ENCODE results near the gene PCDHGA8.
"Not testable (repeated sequence)": the region's sequence is repeated elsewhere in the genome, so short reads cannot be mapped to it uniquely, and the experiment has no call there.

PCDHGA8 gene

DNA sequence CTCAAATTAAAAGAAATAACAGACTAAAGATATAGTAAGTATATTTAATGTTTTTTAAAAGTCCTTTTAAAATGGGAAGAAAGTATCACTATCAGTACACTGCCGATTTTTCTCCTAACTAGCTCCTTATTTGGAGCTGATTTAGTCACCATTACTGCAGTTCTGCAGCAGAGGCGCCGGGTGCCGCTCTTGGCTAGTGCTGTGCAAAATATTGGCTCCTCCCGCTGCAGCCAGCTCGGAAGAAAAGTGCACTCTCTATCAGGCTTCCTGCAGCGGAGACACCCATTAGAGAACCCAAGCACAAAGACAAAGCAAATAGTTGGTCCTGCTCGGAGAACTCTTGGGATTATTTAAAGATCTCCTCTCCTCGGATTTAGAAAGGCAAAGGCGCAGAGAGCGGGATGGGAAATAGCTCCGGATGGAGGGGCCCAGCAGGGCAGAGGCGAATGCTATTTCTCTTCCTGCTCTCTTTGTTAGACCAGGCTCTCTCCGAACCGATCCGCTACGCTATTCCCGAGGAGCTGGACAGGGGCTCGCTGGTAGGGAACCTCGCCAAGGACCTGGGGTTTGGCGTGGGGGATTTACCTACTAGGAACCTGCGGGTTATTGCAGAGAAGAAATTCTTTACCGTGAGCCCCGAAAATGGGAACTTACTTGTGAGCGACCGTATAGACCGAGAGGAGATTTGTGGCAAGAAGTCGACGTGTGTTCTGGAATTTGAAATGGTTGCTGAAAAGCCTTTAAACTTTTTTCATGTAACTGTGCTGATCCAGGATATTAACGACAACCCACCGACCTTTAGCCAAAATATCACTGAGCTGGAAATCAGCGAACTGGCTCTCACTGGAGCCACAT, 22.2 kb upstream of the PCDHGA8 start, which contains the start of gene PCDHGB3:
Gene PCDHGB3, plus strand, starts transcription at position 249 of the 855 bp plus-strand sequence. Its CDS starts 153 bp downstream, at position 402.
- intact Hi-C loops (cut with DNase I), result no loop called here
- DNase-seq, result no peak

DNA sequence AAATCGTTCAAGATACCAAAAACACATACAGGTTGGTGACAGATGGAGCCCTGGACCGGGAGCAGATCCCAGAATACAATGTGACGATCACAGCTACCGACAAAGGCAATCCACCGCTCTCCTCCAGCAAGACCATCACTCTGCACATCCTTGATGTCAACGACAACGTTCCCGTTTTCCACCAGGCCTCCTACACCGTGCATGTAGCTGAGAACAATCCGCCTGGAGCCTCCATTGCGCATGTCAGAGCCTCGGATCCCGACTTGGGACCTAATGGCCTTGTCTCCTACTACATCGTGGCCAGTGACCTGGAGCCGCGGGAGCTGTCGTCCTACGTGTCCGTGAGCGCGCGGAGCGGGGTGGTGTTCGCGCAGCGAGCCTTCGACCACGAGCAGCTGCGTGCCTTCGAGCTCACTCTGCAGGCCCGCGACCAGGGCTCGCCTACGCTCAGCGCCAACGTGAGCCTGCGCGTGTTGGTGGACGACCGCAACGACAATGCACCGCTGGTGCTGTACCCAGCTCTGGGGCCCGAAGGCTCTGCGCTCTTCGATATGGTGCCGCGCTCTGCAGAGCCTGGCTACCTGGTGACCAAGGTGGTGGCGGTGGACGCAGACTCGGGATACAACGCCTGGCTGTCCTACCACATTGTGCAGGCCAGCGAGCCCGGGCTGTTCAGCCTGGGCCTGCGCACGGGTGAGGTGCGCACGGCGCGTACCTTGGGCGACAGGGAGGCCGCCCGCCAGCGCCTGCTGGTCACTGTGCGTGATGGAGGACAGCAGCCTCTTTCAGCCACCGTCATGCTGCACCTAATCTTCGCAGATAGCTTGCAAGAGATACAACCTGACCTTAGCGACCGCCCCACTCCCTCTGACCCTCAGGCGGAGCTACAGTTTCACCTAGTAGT, 20.6 kb upstream of the PCDHGA8 start:
- intact Hi-C loops (cut with DNase I), result no loop called here
- no peak for DNase-seq

DNA sequence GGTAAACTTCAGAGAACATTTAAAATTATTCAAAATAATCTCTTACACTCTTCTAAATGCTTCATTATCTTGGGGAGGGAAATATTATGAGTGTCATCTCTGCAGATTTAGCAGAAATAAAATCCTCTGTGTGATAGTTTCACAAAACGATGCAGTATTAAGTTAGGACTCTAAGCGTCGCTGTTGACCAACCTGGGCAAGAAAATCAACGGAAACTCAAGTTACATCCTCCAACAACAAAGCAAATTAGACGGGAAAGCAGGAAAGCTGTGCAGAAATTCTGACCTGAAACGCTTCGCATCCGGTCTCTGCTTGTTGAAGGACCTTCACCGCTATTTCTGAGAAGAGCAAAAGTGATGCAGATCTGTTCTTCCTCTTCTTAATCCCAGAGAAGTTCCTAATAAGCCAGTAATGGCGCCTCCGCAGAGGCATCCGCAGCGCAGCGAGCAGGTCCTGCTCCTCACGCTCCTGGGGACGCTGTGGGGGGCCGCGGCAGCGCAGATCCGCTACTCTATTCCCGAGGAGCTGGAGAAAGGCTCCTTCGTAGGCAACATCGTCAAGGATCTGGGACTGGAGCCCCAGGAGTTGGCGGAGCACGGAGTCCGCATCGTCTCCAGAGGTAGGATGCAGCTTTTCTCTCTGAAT, 18.6 kb upstream of the PCDHGA8 start, which contains the start of gene PCDHGA6:
Gene PCDHGA6, plus strand, starts transcription at position 219 of the 645 bp plus-strand sequence. Its CDS starts 193 bp downstream, at position 412.
- intact Hi-C loops (cut with DNase I), result no loop called here
- DNase-seq, result no peak

DNA sequence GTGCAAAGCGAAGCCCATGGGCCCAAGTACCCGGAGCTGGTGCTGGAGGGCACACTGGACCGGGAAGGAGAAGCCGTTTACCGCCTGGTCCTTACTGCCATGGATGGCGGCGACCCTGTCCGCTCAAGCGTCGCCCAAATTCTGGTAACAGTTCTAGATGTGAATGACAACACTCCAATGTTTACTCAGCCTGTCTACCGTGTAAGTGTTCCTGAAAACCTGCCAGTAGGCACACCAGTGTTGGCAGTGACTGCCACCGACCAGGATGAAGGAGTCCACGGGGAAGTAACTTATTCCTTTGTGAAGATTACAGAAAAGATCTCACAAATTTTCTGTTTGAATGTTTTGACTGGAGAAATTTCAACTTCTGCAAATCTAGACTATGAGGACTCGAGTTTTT, 17.8 kb upstream of the PCDHGA8 start:
- DNase-seq, result no peak
- intact Hi-C loops (cut with DNase I), result no loop called here

DNA sequence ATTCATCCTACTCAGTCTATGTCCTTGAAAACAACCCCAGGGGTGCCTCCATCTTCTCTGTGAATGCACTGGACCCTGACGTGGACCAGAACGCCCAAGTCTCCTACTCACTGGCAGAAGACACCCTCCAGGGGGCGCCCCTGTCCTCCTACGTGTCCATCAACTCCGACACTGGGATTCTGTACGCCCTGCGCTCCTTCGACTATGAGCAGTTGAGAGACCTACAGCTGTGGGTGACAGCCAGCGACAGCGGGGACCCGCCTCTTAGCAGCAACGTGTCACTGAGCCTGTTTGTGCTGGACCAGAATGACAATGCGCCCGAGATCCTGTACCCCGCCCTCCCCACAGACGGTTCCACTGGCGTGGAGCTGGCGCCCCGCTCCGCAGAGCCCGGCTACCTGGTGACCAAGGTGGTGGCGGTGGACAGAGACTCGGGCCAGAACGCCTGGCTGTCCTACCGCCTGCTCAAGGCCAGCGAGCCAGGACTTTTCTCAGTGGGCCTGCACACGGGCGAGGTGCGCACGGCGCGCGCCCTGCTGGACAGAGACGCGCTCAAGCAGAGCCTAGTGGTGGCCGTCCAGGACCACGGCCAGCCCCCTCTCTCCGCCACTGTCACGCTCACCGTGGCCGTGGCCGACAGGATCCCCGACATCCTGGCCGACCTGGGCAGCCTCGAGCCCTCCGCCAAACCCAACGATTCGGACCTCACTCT, 16.8 kb upstream of the PCDHGA8 start:
- intact Hi-C loops (cut with DNase I); DNase-seq: not testable (repeated sequence)

DNA sequence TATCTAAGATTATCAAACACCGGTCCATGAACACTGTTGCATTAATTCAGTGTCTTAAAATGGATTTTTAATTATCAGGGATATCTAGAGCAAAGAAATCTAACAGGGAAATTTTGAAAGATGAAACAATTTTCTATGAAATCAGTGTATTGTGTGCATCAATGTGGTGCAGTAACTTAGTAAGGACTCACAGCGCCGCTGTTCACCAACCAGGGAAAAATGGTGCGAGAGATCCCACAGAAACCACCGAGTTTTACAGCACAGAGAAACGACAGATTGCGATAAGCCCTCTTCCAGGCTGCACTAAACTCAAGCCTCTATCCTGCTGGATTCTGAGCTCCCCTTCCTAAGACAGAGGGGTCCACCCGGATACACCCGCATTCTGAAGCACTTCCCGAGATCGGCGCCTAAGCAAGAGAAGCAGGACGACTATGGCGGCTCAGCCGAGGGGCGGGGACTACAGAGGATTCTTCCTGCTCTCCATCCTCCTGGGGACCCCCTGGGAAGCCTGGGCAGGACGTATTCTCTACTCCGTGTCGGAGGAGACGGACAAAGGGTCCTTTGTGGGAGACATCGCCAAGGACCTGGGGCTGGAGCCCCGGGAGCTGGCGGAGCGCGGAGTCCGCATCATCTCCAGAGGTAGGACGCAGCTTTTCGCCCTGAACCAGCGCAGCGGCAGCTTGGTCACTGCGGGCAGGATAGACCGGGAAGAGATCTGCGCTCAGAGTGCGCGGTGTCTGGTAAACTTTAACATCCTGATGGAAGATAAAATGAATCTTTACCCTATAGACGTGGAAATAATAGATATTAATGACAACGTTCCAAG, 9.8 kb upstream of the PCDHGA8 start, which contains the start of gene PCDHGA7:
Gene PCDHGA7, plus strand, starts transcription at position 274 of the 826 bp plus-strand sequence. Its CDS starts 158 bp downstream, at position 432.
- intact Hi-C loops (cut with DNase I), result no loop called here
- no peak for DNase-seq

DNA sequence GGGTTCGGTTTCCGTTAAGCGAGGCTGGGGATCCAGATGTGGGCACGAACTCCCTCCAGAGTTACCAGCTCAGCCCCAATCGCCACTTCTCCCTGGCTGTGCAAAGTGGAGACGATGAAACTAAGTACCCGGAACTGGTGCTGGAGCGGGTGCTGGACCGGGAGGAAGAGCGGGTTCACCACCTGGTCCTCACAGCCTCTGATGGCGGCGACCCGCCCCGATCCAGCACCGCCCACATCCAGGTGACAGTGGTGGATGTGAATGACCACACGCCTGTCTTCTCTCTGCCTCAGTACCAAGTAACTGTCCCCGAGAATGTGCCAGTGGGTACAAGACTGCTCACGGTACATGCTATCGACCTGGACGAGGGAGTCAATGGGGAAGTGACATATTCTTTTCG, 9.1 kb upstream of the PCDHGA8 start:
- intact Hi-C loops (cut with DNase I), result no loop called here
- DNase-seq, result no peak

DNA sequence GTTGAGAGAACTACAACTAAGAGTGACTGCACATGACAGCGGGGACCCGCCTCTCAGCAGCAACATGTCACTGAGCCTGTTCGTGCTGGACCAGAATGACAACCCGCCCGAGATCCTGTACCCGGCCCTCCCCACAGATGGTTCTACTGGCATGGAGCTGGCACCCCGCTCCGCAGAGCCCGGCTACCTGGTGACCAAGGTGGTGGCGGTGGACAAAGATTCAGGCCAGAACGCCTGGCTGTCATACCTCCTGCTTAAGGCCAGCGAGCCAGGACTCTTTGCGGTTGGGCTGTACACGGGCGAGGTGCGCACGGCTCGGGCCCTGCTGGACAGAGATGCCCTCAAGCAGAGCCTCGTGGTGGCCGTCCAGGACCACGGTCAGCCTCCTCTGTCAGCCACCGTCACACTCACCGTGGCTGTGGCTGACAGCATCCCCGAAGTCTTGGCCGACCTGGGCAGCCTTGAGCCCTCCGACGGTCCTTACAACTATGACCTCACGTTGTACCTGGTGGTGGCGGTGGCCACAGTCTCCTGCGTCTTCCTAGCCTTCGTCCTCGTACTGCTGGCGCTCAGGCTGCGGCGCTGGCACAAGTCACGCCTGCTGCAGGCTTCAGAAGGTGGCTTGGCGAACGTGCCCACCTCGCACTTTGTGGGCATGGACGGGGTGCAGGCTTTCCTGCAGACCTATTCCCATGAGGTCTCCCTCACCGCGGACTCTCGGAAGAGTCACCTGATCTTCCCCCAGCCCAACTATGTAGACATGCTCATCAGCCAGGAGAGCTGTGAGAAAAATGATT, 7.8 kb upstream of the PCDHGA8 start:
- no peak for DNase-seq
- intact Hi-C loops (cut with DNase I), result no loop called here

DNA sequence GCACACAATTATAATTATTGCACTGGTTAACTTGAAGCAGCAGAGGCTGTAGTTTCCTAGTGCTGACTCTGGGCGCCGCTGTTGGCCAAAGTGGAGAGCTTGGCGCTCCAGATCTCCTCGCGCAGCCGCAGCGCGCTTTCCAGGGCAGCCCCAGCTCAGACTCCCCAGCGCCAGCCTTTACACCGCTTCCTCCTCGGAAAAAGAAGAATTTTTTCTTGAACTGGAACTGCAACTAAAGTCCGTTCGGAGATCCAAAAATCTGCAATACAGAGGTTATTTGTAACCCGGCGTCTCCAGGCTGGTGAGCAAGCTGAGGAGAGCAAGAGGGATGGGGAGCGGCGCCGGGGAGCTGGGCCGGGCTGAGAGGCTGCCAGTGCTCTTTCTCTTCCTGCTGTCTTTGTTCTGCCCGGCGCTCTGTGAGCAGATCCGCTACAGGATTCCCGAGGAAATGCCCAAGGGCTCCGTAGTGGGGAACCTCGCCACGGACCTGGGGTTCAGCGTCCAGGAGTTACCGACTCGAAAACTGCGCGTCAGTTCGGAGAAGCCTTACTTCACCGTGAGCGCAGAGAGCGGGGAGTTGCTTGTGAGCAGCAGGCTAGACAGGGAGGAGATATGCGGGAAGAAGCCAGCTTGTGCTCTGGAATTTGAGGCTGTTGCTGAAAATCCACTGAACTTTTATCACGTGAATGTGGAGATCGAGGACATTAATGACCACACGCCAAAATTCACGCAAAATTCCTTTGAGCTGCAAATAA, 4.7 kb upstream of the PCDHGA8 start, which contains the start of gene PCDHGB4:
Gene PCDHGB4, plus strand, starts transcription at position 142 of the 755 bp plus-strand sequence. Its CDS starts 187 bp downstream, at position 329.
- intact Hi-C loops (cut with DNase I), result not testable (repeated sequence)
- peak in 1 of 10 donors; percentile 63 for DNase-seq

DNA sequence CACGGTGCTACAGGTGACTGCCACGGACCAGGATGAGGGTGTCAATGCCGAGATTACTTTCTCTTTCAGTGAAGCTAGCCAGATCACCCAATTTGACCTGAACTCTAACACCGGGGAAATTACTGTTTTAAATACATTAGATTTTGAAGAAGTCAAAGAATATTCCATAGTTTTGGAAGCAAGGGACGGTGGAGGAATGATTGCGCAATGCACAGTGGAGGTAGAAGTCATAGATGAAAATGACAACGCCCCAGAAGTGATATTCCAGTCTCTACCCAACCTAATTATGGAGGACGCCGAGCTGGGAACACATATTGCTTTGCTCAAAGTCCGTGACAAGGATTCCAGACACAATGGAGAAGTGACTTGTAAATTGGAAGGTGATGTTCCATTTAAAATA, 3.8 kb upstream of the PCDHGA8 start:
- intact Hi-C loops (cut with DNase I), result no loop called here
- DNase-seq, result no peak

DNA sequence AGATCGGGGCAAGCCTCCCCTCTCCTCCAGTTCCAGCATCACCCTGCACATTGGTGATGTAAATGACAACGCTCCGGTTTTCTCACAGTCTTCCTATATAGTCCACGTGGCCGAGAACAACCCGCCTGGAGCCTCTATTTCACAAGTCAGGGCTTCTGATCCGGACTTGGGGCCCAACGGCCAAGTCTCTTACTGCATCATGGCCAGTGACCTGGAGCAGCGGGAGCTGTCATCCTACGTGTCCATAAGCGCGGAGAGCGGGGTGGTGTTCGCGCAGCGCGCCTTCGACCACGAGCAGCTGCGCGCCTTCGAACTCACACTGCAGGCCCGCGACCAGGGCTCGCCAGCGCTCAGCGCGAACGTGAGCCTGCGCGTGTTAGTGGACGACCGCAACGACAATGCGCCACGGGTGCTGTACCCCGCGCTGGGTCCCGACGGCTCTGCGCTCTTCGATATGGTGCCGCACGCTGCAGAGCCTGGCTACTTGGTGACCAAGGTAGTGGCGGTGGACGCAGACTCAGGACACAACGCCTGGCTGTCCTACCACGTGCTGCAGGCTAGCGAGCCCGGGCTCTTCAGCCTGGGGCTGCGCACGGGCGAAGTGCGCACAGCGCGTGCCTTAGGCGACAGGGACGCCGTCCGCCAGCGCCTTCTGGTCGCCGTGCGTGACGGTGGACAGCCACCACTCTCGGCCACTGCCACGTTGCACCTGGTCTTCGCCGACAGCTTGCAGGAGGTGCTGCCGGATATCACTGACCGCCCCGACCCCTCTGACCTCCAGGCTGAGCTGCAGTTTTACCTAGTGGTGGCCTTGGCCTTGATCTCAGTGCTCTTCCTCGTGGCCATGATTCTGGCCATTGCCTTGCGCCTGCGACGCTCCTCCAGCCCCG, 3.0 kb upstream of the PCDHGA8 start:
- DNase-seq, result peak in 1 of 10 donors; percentile 80
- intact Hi-C loops (cut with DNase I), result no loop called here

DNA sequence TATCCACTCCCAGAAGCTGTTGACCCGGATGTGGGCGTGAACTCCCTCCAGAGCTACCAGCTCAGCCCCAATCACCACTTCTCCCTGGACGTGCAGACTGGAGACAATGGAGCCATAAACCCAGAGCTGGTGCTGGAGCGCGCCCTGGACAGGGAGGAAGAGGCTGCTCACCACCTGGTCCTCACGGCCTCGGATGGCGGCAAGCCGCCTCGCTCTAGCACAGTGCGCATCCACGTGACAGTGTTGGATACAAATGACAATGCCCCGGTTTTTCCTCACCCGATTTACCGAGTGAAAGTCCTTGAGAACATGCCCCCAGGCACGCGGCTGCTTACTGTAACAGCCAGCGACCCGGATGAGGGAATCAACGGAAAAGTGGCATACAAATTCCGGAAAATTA, 834 bp downstream of the PCDHGA8 start:
- intact Hi-C loops (cut with DNase I), result no loop called here
- DNase-seq, result no peak

DNA sequence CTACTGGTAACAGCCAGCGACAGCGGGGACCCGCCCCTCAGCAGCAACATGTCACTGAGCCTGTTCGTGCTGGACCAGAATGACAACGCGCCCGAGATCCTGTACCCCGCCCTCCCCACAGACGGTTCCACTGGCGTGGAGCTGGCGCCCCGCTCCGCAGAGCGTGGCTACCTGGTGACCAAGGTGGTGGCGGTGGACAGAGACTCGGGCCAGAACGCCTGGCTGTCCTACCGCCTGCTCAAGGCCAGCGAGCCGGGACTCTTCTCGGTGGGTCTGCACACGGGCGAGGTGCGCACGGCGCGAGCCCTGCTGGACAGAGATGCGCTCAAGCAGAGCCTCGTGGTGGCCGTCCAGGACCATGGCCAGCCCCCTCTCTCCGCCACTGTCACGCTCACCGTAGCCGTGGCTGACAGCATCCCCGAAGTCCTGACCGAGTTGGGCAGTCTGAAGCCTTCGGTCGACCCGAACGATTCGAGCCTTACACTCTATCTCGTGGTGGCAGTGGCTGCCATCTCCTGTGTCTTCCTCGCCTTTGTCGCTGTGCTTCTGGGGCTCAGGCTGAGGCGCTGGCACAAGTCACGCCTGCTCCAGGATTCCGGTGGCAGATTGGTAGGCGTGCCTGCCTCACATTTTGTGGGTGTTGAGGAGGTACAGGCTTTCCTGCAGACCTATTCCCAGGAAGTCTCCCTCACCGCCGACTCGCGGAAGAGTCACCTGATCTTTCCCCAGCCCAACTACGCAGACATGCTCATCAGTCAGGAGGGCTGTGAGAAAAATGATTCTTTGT, 2.2 kb downstream of the PCDHGA8 start:
- intact Hi-C loops (cut with DNase I), result not testable (repeated sequence)
- DNase-seq, result peak in 1 of 10 donors; percentile 66

DNA sequence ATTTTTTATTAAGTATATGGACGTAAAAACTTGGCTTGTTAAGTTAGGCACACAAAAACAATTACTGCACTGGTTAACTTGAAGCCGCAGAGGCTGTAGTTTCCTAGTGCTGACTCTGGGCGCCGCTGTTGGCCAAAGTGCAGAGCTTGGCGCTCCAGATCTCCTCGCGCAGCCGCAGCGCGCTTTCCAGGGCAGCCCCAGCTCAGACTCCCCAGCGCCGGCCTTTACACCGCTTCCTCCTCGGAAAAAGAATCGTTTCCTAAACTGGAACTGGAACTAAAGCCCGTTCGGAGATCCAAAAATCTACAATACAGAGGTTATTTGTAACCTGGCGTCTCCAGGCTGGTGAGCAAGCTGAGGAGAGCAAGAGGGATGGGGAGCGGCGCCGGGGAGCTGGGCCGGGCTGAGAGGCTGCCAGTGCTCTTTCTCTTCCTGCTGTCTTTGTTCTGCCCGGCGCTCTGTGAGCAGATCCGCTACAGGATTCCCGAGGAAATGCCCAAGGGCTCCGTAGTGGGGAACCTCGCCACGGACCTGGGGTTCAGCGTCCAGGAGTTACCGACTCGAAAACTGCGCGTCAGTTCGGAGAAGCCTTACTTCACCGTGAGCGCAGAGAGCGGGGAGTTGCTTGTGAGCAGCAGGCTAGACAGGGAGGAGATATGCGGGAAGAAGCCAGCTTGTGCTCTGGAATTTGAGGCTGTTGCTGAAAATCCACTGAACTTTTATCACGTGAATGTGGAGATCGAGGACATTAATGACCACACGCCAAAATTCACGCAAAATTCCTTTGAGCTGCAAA, 5.5 kb downstream of the PCDHGA8 start, which contains the start of gene PCDHGB5:
Gene PCDHGB5, plus strand, starts transcription at position 192 of the 796 bp plus-strand sequence. Its CDS starts 181 bp downstream, at position 373.
- intact Hi-C loops (cut with DNase I); DNase-seq: not testable (repeated sequence)

DNA sequence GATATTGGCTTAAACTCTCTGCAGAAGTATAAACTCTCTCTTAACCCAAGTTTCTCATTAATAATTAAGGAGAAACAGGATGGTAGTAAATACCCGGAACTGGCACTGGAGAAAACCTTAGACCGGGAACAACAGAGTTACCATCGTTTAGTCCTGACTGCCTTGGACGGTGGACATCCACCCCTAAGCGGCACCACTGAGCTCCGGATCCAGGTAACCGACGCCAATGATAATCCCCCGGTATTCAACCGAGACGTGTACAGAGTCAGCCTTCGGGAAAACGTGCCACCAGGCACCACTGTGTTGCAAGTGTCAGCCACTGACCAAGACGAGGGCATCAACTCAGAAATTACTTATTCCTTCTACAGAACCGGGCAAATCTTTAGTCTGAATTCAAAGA, 6.2 kb downstream of the PCDHGA8 start:
- DNase-seq, result no peak
- intact Hi-C loops (cut with DNase I), result no loop called here
